GM15510 (cell line): ENCODE measurements around the gene SENP6.

ENCODE experiments used
- POLR2A ChIP-seq: IDR thresholded peaks from 3 replicates; pipeline ENCODE4 v1.6.1; 2011; ENCODE audit warnings: borderline replicate concordance; ENCODE audit not compliant: insufficient read length; ENCODE audit errors: extremely low read depth

The SENP6 gene, protein sequence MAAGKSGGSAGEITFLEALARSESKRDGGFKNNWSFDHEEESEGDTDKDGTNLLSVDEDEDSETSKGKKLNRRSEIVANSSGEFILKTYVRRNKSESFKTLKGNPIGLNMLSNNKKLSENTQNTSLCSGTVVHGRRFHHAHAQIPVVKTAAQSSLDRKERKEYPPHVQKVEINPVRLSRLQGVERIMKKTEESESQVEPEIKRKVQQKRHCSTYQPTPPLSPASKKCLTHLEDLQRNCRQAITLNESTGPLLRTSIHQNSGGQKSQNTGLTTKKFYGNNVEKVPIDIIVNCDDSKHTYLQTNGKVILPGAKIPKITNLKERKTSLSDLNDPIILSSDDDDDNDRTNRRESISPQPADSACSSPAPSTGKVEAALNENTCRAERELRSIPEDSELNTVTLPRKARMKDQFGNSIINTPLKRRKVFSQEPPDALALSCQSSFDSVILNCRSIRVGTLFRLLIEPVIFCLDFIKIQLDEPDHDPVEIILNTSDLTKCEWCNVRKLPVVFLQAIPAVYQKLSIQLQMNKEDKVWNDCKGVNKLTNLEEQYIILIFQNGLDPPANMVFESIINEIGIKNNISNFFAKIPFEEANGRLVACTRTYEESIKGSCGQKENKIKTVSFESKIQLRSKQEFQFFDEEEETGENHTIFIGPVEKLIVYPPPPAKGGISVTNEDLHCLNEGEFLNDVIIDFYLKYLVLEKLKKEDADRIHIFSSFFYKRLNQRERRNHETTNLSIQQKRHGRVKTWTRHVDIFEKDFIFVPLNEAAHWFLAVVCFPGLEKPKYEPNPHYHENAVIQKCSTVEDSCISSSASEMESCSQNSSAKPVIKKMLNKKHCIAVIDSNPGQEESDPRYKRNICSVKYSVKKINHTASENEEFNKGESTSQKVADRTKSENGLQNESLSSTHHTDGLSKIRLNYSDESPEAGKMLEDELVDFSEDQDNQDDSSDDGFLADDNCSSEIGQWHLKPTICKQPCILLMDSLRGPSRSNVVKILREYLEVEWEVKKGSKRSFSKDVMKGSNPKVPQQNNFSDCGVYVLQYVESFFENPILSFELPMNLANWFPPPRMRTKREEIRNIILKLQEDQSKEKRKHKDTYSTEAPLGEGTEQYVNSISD

GRCh38 chr6:75601304-75602245 is at the start of gene SENP6:
Gene SENP6 (plus strand): TSS chr6:75601880. CDS start chr6:75602525, 645 bp downstream.
- peak; percentile 86 for TF ChIP-seq POLR2A

- TF ChIP-seq POLR2A = no peak
Measured at GRCh38 chr6:75556240-75556639, 45.4 kb upstream of the SENP6 start.

- no peak for TF ChIP-seq POLR2A
Measured at GRCh38 chr6:75557068-75557467, 44.6 kb upstream of the SENP6 start.

GRCh38 chr6:75563032-75563431 is 38.6 kb upstream of the SENP6 start:
- no peak for TF ChIP-seq POLR2A

- TF ChIP-seq POLR2A = no peak
Measured at GRCh38 chr6:75566137-75566767, 35.4 kb upstream of the SENP6 start.

DNA sequence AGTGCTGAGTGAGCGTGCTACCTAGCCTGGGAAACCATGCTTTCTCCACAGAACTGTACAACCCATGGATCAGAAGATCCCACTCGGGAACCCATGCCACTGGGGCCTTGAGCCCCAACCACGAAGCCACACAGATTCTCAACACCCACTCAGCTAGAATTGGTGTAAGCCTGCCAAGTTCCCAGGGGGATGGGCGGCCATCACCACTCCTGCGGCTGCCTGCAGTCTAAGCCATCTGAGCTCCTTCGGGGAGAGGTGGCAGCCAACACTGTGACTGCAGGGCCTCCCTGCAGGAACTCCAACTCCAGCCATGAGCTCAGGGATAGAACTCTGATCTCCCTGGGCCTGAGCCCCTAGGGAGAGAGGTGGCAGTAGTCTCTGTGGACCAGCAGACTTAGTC is 33.6 kb upstream of the SENP6 start:
- no peak for TF ChIP-seq POLR2A

GRCh38 chr6:75568965-75569364 is 32.7 kb upstream of the SENP6 start:
- no peak for TF ChIP-seq POLR2A

- TF ChIP-seq POLR2A = no peak
Measured at GRCh38 chr6:75572072-75572471, 29.6 kb upstream of the SENP6 start.

DNA sequence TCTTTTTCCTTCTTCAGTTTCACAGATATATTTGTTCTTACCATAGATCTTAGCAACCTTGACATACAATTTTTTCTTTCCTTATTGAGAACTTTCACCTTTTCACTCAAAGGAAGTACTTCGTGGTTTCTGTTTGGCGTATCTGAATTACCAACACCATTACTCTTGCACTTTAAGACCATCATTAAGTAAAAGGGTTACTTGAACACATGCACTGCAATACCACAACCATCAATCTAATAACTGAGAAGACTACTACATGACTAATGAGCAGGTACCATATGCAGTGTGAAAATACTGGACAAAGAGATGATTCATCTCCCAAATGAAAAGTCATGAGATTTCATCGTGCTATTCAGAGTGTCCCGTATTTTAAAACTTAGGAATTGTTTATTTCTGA is 21.7 kb upstream of the SENP6 start:
- no peak for TF ChIP-seq POLR2A

DNA sequence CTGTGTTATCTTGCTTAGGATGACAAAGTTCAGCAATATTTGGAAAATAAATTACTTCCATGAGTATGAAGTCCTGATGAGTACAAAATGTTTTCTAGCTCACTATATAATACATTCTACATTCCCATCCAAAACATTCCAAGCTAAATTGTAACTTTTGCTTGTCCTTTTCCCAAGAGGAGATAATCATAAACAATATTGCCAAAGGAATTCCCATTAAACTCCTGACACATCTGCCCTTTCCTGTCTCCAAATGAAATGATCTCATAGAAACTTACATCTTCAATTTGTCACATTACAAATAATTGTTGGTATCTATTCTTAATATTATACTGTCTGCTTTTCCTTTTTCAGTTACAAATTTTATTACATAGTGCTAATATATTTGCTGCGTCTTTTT is 20.4 kb upstream of the SENP6 start:
- TF ChIP-seq POLR2A = no peak

GRCh38 chr6:75588948-75589347 is 12.7 kb upstream of the SENP6 start:
- TF ChIP-seq POLR2A = no peak

DNA sequence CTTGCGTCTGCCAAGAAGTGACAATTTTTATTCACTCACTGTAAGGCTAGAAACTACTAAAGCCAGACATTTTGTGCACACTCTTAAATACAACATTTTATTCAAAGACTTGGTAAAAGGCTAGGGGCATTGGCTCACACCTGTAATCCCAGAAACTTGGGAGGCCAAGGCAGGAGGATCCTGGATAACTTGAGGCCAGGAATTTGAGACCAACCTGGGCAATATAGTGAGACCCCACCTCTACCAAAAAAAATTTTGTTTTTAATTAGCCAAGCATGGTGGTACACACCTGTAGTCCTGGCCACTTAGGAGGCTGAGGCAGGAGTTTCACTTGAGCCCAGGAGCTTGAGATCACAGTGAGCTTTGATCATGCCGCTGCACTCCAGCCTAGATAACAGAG is 11.3 kb upstream of the SENP6 start:
- TF ChIP-seq POLR2A = no peak

DNA sequence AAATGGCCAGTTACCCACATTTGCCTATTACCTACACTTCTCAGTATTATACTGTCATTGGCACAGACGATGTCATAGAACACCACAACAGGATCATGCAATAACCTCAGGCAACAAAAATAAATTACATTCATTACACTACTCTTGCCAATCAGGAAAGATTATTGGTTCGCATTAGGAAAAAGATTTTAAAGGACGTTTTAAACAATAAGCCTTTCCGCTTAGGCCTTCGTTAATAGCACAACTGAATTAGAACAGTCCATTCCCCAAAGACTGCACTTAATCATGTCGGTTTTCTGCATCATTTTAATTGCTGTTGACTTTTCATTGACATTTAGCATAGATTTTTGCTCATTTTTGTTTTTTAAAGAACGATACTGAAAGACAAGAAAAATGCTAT is 912 bp upstream of the SENP6 start:
- TF ChIP-seq POLR2A = no peak
